IPS-18a (cell line): Measurements from ENCODE around the gene LRRC47.
A peak's percentile ranks its signal among the peaks of the same experiment; 100 is the strongest.

ENCODE experiments used
- H3K27ac ChIP-seq: one replicate; pipeline ENCODE4 v1.5.1; 2013; ENCODE audit warnings: low read length
- H3K27me3 ChIP-seq: one replicate; pipeline ENCODE4 v1.6.1; 2013; ENCODE audit warnings: mild to moderate bottlenecking, low read length; ENCODE audit not compliant: control insufficient read depth, insufficient read depth
- H3K36me3 ChIP-seq: one replicate; pipeline ENCODE4 v1.6.1; 2013; ENCODE audit warnings: low read depth, low read length; ENCODE audit not compliant: control insufficient read depth
- H3K4me1 ChIP-seq: one replicate; pipeline ENCODE4 v1.6.1; 2013; ENCODE audit warnings: low read depth, low read length; ENCODE audit not compliant: control insufficient read depth
- H3K4me3 ChIP-seq: one replicate; pipeline ENCODE4 v1.5.1; 2013; ENCODE audit warnings: low read length
- H3K9ac ChIP-seq: one replicate; pipeline ENCODE4 v1.6.1; 2013; ENCODE audit warnings: mild to moderate bottlenecking, low read length, moderate library complexity
- H3K9me3 ChIP-seq: one replicate; pipeline ENCODE4 v1.6.1; 2013; ENCODE audit warnings: low read depth, low read length; ENCODE audit not compliant: control insufficient read depth

Gene LRRC47

DNA sequence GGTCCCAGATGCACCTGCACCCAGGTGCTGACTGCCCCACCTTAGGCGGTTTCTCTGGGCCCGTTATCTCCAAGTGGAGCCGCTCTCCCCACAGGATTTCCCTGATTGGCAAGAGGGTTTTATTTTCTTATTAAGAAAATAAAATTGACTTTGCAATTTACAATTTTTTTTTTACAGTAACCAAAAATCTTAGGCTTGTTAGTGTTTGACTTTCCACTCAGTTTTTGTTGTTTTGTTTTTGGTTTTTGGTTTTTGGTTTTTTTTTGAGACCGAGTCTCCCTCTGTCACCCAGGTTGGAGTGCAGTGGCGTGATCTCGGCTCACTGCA is 48.8 kb downstream of the LRRC47 start:
- H3K4me1 ChIP-seq, result peaks cover 8% of the 10 kb centered on the region
- peaks cover 8% of the 10 kb centered on the region for H3K36me3 ChIP-seq
- H3K27me3 ChIP-seq, result peaks cover 6% of the 10 kb centered on the region
- no peak overlapping the region for H3K9ac ChIP-seq
- no peak overlapping the region for H3K4me3 ChIP-seq
- H3K9me3 ChIP-seq, result no peaks in the 10 kb centered on the region
- H3K27ac ChIP-seq, result no peak overlapping the region

- Histone ChIP-seq H3K9ac (peak overlapping the region; percentile 69), H3K36me3 (peaks cover 13% of the 10 kb centered on the region), H3K27ac (no peak overlapping the region), H3K4me3 (peak overlapping the region; percentile 73), H3K4me1 (peaks cover 8% of the 10 kb centered on the region), H3K27me3 (peaks cover 6% of the 10 kb centered on the region), H3K9me3 (no peaks in the 10 kb centered on the region)
Measured at GRCh38 chr1:3746830-3747521, 49.3 kb downstream of the LRRC47 start.

DNA sequence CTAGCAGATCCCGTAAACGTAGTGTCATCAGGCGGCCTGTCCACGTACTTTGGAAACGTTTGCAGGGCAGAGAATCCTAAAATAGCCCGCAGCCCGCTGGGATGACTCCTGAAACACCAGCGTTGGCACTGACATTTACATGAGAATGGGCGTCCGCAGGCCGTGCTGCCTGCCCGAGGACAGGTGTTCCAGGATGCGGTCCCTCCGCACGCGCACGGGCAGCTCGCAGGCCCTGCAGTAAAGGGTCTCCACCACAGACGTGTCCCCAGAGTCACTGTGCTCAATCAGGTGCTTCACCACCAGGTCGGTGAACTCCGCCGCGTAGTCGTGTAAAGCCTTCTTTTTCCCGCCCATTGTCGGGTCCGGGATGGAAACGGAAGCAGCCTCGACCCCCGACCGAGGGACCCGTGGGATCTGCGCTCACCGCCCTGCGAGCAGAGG is 49.9 kb downstream of the LRRC47 start:
- Histone ChIP-seq H3K4me1 (peaks cover 8% of the 10 kb centered on the region), H3K9me3 (no peaks in the 10 kb centered on the region), H3K36me3 (peaks cover 19% of the 10 kb centered on the region), H3K4me3 (peak overlapping the region; percentile 73), H3K9ac (peak overlapping the region; percentile 69), H3K27me3 (peaks cover 6% of the 10 kb centered on the region), H3K27ac (no peak overlapping the region)

- H3K9me3 ChIP-seq, result no peaks in the 10 kb centered on the region
- peak overlapping the region; percentile 73 for H3K4me3 ChIP-seq
- H3K9ac ChIP-seq, result no peak overlapping the region
- H3K4me1 ChIP-seq, result peaks cover 8% of the 10 kb centered on the region
- no peak overlapping the region for H3K27ac ChIP-seq
- H3K27me3 ChIP-seq, result peaks cover 6% of the 10 kb centered on the region
- H3K36me3 ChIP-seq, result peaks cover 22% of the 10 kb centered on the region
Measured at GRCh38 chr1:3745590-3746381, 50.5 kb downstream of the LRRC47 start.

DNA sequence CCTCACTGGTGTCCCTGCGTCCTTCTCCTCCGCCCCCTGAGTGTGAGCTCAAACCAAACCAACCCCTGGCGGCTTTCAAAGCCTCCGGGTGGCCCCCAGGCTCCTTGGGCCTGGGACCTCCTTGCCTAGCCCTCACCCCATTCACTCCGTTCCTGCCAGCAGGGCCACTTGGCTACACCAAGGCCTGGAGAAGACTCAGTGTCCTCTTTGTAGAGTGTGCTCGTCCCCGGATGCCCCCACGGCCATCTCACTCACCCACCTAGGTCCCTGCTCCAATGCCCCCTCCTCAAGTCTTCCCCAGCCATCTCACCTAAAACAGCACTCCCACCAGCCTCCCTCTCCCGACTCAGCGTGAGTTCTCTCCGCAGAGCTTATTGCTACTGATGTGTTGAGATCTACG is 51.2 kb downstream of the LRRC47 start:
- peaks cover 6% of the 10 kb centered on the region for H3K27me3 ChIP-seq
- peaks cover 23% of the 10 kb centered on the region for H3K36me3 ChIP-seq
- H3K9me3 ChIP-seq, result no peaks in the 10 kb centered on the region
- H3K4me3 ChIP-seq, result no peak overlapping the region
- peaks cover 8% of the 10 kb centered on the region for H3K4me1 ChIP-seq
- H3K9ac ChIP-seq, result no peak overlapping the region
- no peak overlapping the region for H3K27ac ChIP-seq

- H3K9me3 ChIP-seq, result no peaks in the 10 kb centered on the region
- H3K36me3 ChIP-seq, result peaks cover 28% of the 10 kb centered on the region
- H3K4me3 ChIP-seq, result no peak overlapping the region
- H3K4me1 ChIP-seq, result peaks cover 8% of the 10 kb centered on the region
- peaks cover 6% of the 10 kb centered on the region for H3K27me3 ChIP-seq
- H3K9ac ChIP-seq, result no peak overlapping the region
- H3K27ac ChIP-seq, result no peak overlapping the region
Measured at GRCh38 chr1:3744646-3745045, 51.7 kb downstream of the LRRC47 start.

GRCh38 chr1:3743826-3744225 is 52.5 kb downstream of the LRRC47 start:
- H3K9me3 ChIP-seq, result no peaks in the 10 kb centered on the region
- peaks cover 36% of the 10 kb centered on the region for H3K36me3 ChIP-seq
- no peak overlapping the region for H3K4me3 ChIP-seq
- H3K27ac ChIP-seq, result no peak overlapping the region
- H3K9ac ChIP-seq, result no peak overlapping the region
- H3K4me1 ChIP-seq, result peaks cover 8% of the 10 kb centered on the region
- H3K27me3 ChIP-seq, result no peaks in the 10 kb centered on the region

DNA sequence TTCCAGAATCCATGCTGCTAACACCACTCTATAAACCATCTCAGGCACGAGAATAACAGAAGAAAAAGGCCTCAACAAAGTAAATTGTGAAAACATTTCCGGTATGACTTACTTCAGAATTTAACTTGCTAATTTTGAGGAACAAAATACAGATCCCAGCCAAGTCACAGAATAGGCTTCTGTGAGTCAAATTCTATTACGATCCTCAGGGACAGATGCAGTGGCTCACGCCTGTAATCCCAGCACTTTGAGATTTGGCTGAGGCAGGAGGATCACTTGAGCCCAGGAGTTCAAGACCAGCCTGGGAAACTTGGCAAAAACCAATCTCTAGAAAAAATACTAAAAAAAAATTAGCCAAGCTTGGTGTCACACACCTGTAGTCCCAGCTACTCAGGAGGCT is 52.9 kb downstream of the LRRC47 start:
- no peak overlapping the region for H3K9ac ChIP-seq
- no peak overlapping the region for H3K4me3 ChIP-seq
- no peaks in the 10 kb centered on the region for H3K9me3 ChIP-seq
- no peaks in the 10 kb centered on the region for H3K27me3 ChIP-seq
- H3K4me1 ChIP-seq, result peaks cover 8% of the 10 kb centered on the region
- H3K36me3 ChIP-seq, result peaks cover 40% of the 10 kb centered on the region
- H3K27ac ChIP-seq, result no peak overlapping the region

- H3K4me1 ChIP-seq, result peaks cover 8% of the 10 kb centered on the region
Measured at GRCh38 chr1:3742439-3743298, 53.6 kb downstream of the LRRC47 start.

GRCh38 chr1:3741566-3742438 is 54.5 kb downstream of the LRRC47 start:
- Histone ChIP-seq H3K4me3 (no peak overlapping the region), H3K4me1 (peaks cover 8% of the 10 kb centered on the region), H3K27me3 (no peaks in the 10 kb centered on the region), H3K9me3 (no peaks in the 10 kb centered on the region), H3K9ac (no peak overlapping the region), H3K27ac (no peak overlapping the region), H3K36me3 (peaks cover 55% of the 10 kb centered on the region)

More at GRCh38 chr1:3742439-3743298, 53.6 kb downstream of the LRRC47 start:
- H3K27ac ChIP-seq, result no peak overlapping the region
- H3K27me3 ChIP-seq, result no peaks in the 10 kb centered on the region
- H3K9ac ChIP-seq, result no peak overlapping the region
- no peak overlapping the region for H3K4me3 ChIP-seq
- peaks cover 47% of the 10 kb centered on the region for H3K36me3 ChIP-seq
- no peaks in the 10 kb centered on the region for H3K9me3 ChIP-seq
